Psoas muscle (tissue), 8 donors: ENCODE results near the gene GNAI3. TPM values are rescaled to one million over a fixed set of nuclear protein-coding genes. Genes with fewer than 3 reads are reported as not detected.

Source experiments
- ATAC-seq, 4 donors: fragments of 200-7000 bp; cut with Tn5 transposase; one replicate each; pipeline ENCODE4 v1.9.1; 2020; ENCODE audit warnings: moderate library complexity in 3 of 4, mild to moderate bottlenecking in 2 of 4
- DNase-seq, 2 donors: peaks; one replicate each; pipeline ENCODE4 v3.0.0-alpha.2; 2020
- H3K27ac ChIP-seq: fragments of 200-600 bp; one replicate; pipeline ENCODE4 v1.8.0; 2022
- H3K27me3 ChIP-seq, 3 donors: fragments of 200-600 bp in 1 of 3; one replicate each; pipeline versions ENCODE4 v1.6.1 to v1.8.0; 2013 to 2022; ENCODE audit warnings: low read length in 2 of 3, mild to moderate bottlenecking in 2 of 3, moderate library complexity in 1 of 3; ENCODE audit not compliant: insufficient read depth in 3 of 3
- H3K36me3 ChIP-seq, 2 donors: fragments of 200-600 bp in 1 of 2; one replicate each; pipeline versions ENCODE4 v1.6.1 to v1.8.0; 2013 to 2022; ENCODE audit warnings: low read depth in 1 of 2, mild to moderate bottlenecking in 1 of 2, moderate library complexity in 1 of 2; ENCODE audit not compliant: insufficient read depth in 1 of 2
- H3K4me1 ChIP-seq: fragments of 200-600 bp; one replicate; pipeline ENCODE4 v1.8.0; 2022
- H3K4me3 ChIP-seq: fragments of 200-600 bp; one replicate; pipeline ENCODE4 v1.8.0; 2022; ENCODE audit warnings: mild to moderate bottlenecking
- H3K9me3 ChIP-seq: fragments of 200-600 bp; one replicate; pipeline ENCODE4 v1.8.0; 2022
- WGBS, 3 donors: extraction: QIAGEN DNeasy Blood & Tissue Kit; methylation state at CpG; one replicate each; pipeline versions ENCODE4 v1.1.6 to v1.1.7; 2013; 5-methylcytosine and 5-hydroxymethylcytosine counted together
- intact Hi-C, 2 donors: fragments of 100-400 bp; cut with DNase I; formaldehyde crosslinking; loops; one replicate each; pipeline versions ENCODE4 v1.11.0 to v1.14.2; 2022
- polyA plus RNA-seq, 3 donors: library from polyadenylated mRNA; stranded (reverse); fragments of 200-250 nt; gene quantifications; one replicate each; pipeline ENCODE4 v1.2.3, GENCODE V29; 2013
- total RNA-seq, 4 donors: library from RNA; stranded (reverse); fragmentation: NEBNext Ultra II Directional in 2 of 4; extraction: Animal tissue kit (Norgen Biotek cat#: 25700) in 2 of 4; gene quantifications; one replicate each; pipeline versions ENCODE4 v1.2.1 to v1.2.4, GENCODE V29; 2021 to 2023
- TF ChIP-seq, protein P1 (sequence below): fragments of 200-600 bp; IDR thresholded peaks from one replicate; pipeline ENCODE4 v1.8.0; 2022; ENCODE audit warnings: antibody characterized with exemption
- donor health status: healthy with polysubstance abuse.
- donor health status: DM: no; HTN: no; CAD: no; lungs with moderate emphysema.
- donor health status: Bipolar disorder and iron deficiency.
- donor health status: healthy.
- donor health status: DM: yes; HTN: yes; CAD: no.
- donor health status: DM: no; HTN: no; CAD: no.
- donor health status: DM: no; HTN: no; CAD: no.
- donor health status: DM: yes; HTN: yes; CAD: no.

The GNAI3 gene
- total and polyA plus RNA-seq, 7 donors: 0.96 to 2.9 (median 1.7) TPM

DNA sequence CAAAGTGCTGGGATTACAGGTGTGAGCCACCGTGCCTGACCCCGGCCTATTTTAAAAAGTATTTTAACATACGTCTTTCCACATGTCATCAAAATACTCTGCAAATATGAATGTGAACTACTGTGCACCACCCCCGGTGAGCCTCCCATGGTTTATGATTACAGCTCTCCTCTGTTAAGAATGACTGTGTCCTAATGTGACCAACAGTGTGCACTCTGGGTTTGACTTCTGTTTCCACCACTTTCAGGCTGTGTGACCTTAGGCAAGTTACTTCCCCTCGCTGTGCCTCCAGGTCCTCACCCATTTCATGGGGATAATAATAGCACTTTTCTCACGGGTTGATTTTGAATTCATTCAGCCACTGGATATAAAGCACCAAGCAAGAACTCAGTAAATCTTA, 85.9 kb downstream of the GNAI3 start:
- WGBS, 3 donors: 79 to 85% (median 84%) methylated on average over 6 of the region's 6 CpGs
- Histone ChIP-seq H3K4me1 (no peaks in the 10 kb centered on the region), H3K9me3 (no peaks in the 10 kb centered on the region), H3K27ac (no peak overlapping the region), H3K36me3 (peaks cover 0 to 12% of the 10 kb centered on the region in 2 donors), H3K4me3 (no peak overlapping the region), H3K27me3 (no peaks in the 10 kb centered on the region)
- intact Hi-C loops: loop anchor here in 1 of 2 donors (5.0 kb wide), 1 partner anchor 87 kb away; the partner anchor contains the start of gene GNAI3
- ATAC-seq (no peak), DNase-seq (no peak)
- TF ChIP-seq, protein P1, sequence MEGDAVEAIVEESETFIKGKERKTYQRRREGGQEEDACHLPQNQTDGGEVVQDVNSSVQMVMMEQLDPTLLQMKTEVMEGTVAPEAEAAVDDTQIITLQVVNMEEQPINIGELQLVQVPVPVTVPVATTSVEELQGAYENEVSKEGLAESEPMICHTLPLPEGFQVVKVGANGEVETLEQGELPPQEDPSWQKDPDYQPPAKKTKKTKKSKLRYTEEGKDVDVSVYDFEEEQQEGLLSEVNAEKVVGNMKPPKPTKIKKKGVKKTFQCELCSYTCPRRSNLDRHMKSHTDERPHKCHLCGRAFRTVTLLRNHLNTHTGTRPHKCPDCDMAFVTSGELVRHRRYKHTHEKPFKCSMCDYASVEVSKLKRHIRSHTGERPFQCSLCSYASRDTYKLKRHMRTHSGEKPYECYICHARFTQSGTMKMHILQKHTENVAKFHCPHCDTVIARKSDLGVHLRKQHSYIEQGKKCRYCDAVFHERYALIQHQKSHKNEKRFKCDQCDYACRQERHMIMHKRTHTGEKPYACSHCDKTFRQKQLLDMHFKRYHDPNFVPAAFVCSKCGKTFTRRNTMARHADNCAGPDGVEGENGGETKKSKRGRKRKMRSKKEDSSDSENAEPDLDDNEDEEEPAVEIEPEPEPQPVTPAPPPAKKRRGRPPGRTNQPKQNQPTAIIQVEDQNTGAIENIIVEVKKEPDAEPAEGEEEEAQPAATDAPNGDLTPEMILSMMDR: no peak

DNA sequence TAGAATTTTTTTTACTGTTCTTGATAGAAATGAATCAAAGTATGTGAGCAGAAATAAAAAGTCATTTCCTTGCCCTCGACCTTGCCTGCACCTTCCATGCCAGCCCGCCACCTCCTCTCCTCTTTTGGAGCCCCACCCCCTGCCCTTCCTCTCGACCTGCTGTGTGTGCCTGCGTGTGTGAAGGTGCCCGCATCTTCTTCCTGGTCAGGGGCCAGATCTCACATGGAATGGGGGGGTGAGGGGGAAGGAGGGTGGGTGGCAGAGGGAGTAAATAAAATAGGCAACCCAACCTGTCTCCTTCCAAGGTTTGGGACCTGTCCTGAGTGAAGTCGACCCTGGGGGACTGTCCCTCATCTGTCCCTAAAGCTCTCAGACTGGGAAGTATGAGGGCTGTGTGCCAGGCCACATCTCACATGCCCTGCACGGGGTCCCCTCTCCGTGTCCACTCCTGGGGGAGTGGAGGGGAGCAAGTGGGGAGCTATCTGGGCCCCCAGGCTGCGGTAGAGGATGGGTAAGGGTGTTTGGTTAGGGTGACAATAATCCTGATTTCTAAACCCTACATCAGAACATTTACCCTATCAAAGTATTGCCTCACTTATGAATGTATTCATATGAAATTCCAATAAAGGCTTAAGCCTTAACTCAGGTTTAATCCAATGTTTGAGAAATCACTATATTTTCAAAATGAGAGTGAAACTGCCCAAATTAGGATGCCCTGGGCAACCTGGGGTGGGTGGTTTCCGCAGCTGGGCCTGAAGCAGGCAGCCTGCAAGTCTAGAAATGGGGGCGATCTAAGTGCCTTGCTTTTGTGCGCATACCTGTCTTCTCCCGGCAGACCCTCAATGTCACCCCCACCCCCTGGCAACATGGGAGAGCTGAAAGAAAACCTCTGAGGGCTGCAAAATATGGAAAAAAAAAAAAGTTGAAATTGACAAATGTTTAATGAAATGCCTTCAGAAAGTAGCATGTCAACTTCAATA, 86.6 kb downstream of the GNAI3 start:
- 69 to 74% (median 69%) methylated on average over 13 of the region's 13 CpGs for WGBS, 3 donors
- no peak overlapping the region for H3K27ac ChIP-seq
- no peak overlapping the region for H3K4me3 ChIP-seq
- H3K27me3 ChIP-seq: no peaks in the 10 kb centered on the region
- DNase-seq (no peak), ATAC-seq (no peak)
- intact Hi-C loops: loop anchor here in 1 of 2 donors (5.0 kb wide), 2 partner anchors 88 to 347 kb away; partner anchors contain the start of genes AHCYL1 and GNAI3
- no peaks in the 10 kb centered on the region for H3K9me3 ChIP-seq
- H3K36me3 ChIP-seq: peaks cover 0 to 8% of the 10 kb centered on the region in 2 donors
- TF ChIP-seq, protein P1: no peak
- H3K4me1 ChIP-seq: no peaks in the 10 kb centered on the region

DNA sequence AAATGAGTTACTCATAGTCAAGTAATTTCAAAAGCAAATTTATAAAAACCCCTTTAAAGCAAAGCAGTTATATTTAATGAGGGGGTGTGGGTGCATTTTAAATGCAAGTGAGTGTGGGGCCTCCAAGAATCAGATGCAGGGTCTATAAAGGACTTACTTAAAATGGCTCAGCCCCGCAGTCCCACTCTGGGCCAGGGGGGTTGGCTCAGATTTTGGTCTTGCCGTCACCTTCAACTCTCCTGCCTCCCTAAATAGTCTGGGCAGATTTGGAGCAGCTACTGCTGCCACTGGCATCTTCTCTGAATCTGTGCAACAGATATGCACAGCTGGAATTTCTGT, 87.4 kb downstream of the GNAI3 start:
- Histone ChIP-seq H3K4me3 (no peak overlapping the region), H3K9me3 (no peaks in the 10 kb centered on the region), H3K4me1 (no peaks in the 10 kb centered on the region), H3K27ac (no peak overlapping the region), H3K36me3 (peaks cover 0 to 6% of the 10 kb centered on the region in 2 donors), H3K27me3 (no peaks in the 10 kb centered on the region)
- intact Hi-C loops: loop anchor here in 1 of 2 donors (5.0 kb wide), 1 partner anchor 346 kb away; the partner anchor contains the start of gene AHCYL1
- TF ChIP-seq, protein P1: no peak
- peak in 1 of 4 donors; percentile 2 for ATAC-seq
- WGBS, 3 donors: 54 to 67% (median 59%) methylated on average over 2 of the region's 2 CpGs
- no peak for DNase-seq

DNA sequence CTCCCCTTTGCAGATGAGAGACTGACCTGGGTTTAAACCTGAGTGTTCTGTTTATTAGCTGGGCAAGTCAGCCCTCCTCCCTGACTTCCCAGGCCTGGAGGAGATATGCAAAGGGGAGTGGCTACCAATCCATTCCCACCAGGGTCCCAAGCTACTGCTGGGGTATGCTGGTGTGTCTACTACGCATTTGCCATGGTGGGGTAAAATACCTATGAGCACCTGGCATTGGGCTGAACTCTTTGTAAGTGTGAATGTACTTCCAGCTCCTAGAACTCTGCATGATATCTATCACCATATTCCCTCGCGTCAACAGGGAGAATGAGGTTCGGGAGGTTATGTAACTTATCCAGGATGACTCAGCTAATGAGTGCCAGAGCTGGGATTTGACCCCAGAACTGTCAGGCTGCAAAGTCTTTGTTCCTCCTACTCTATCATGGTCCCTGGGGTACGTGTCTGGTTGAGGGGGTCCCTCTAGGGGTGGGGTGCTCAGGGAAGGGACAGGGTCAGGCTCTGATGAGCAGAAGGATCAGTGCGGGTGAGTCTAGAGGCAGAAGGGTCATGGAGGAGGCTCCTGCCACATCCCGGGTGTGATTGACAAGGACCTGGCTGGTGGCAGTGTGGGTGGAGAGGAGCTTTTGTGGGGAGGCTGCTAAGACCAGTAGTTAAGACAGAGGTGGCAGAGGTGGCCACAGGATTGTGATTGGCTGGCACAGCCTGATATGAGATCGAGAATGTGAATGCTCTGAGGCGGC, 88.0 kb downstream of the GNAI3 start:
- Histone ChIP-seq H3K9me3 (no peaks in the 10 kb centered on the region), H3K36me3 (peaks cover 0 to under 1% of the 10 kb centered on the region in 2 donors), H3K27ac (no peak overlapping the region), H3K27me3 (no peaks in the 10 kb centered on the region), H3K4me3 (no peak overlapping the region), H3K4me1 (no peaks in the 10 kb centered on the region)
- intact Hi-C loops: loop anchor here in 1 of 2 donors (5.0 kb wide), 1 partner anchor 346 kb away; the partner anchor contains the start of gene AHCYL1
- TF ChIP-seq, protein P1: no peak
- no peak for DNase-seq
- ATAC-seq: peak in 2 of 4 donors; percentile 12 to 25
- 48 to 60% (median 48%) methylated on average over 9 of the region's 9 CpGs for WGBS, 3 donors
